Measurements from ENCODE around the gene FBXO47. TPM values are rescaled to one million over a fixed set of nuclear protein-coding genes. Genes with fewer than 3 reads are reported as not detected.

Gene FBXO47
- total RNA-seq: 0.27 TPM in 1 of 2 replicates, not detected in the other

DNA sequence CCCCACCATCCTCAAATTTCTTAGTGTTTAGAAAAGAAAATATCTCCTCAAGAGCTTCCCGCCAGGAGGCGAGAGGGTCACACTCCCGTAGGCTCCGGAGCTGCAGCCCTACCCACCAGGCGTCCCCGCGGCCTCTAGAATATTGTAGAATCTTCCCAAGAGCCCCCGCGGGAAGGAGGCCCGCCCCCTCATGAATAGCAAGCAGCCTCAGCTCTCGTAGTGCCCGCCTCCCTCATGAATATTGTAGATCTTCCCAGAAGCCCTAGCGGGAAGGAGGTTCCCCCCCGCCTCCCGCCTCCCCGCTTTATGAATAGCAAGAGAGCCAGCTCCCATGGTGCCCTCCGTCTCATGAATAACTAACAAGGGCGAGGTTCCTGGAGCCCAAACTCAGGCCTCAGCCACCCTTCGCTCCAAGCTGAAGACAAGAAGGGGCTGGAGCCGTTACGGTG is at the start of gene FBXO47:
Gene FBXO47, minus strand, starts transcription at position 114 of the 449 bp plus-strand sequence. CDS start 4,378 bp downstream, outside the sequence.

GRCh38 chr17:38925263-38925995 is 41.8 kb downstream of the FBXO47 start, which contains the start of gene LASP1NB:
Gene LASP1NB, plus strand, starts transcription at chr17:38925614.

Other genes with a start within 250 kb of the FBXO47 start
- gene CISD3, start 237.1 kb downstream of the FBXO47 start, total RNA-seq: 11.6 and 14.1 TPM in 2 replicates
- 9.7 and 14.5 TPM in 2 replicates for gene PCGF2, start 219.1 kb downstream of the FBXO47 start, total RNA-seq
- gene PSMB3, start 214.7 kb downstream of the FBXO47 start, total RNA-seq: 314 and 374 TPM in 2 replicates
- gene PIP4K2B, start 167.8 kb downstream of the FBXO47 start, total RNA-seq: 34.8 and 44.5 TPM in 2 replicates
- 7.6 and 10.5 TPM in 2 replicates for gene CWC25, start 142.1 kb downstream of the FBXO47 start, total RNA-seq
- gene RPL23, start 113.7 kb downstream of the FBXO47 start, total RNA-seq: 1,203 and 1,276 TPM in 2 replicates
- 259 and 281 TPM in 2 replicates for gene LASP1, start 97.3 kb downstream of the FBXO47 start, total RNA-seq
- not detected in 2 replicates for gene PLXDC1, start 184.2 kb upstream of the FBXO47 start, total RNA-seq
- not detected in 2 replicates for gene ARL5C, start 198.8 kb upstream of the FBXO47 start, total RNA-seq
- 0.93 and 1.1 TPM in 2 replicates for gene CACNB1, start 230.3 kb upstream of the FBXO47 start, total RNA-seq
- 2,488 and 2,537 TPM in 2 replicates for gene RPL19, start 232.9 kb upstream of the FBXO47 start, total RNA-seq

All from mammary microvascular endothelial cell (primary cell).